Mucosa of rectum (tissue), 2 donors: ENCODE results near the gene SATB2.

Experiments used
- H3K27ac ChIP-seq, 2 donors: one replicate each; pipeline ENCODE4 v1.7.0; 2013; ENCODE audit warnings: inconsistent platforms in 2 of 2, low read depth in 2 of 2, low read length in 2 of 2
- H3K27me3 ChIP-seq, 2 donors: one replicate each; pipeline ENCODE4 v1.7.0; 2013; ENCODE audit warnings: low read length in 2 of 2; ENCODE audit not compliant: control insufficient read depth in 2 of 2, insufficient read depth in 2 of 2
- H3K36me3 ChIP-seq, 2 donors: one replicate each; pipeline ENCODE4 v1.7.0; 2013; ENCODE audit warnings: low read length in 2 of 2; ENCODE audit not compliant: control insufficient read depth in 2 of 2, insufficient read depth in 2 of 2
- H3K4me1 ChIP-seq, 2 donors: one replicate each; pipeline ENCODE4 v1.7.0; 2013; ENCODE audit warnings: low read length in 2 of 2, mild to moderate bottlenecking in 1 of 2; ENCODE audit not compliant: control insufficient read depth in 2 of 2, insufficient read depth in 2 of 2
- H3K4me3 ChIP-seq, 2 donors: one replicate each; pipeline ENCODE4 v1.7.0; 2013; ENCODE audit warnings: low read length in 2 of 2
- H3K9ac ChIP-seq, 2 donors: one replicate each; pipeline ENCODE4 v1.7.0; 2013; ENCODE audit warnings: low read length in 2 of 2, low read depth in 1 of 2, mild to moderate bottlenecking in 1 of 2
- H3K9me3 ChIP-seq, 2 donors: one replicate each; pipeline ENCODE4 v1.7.0; 2013; ENCODE audit warnings: low read length in 2 of 2; ENCODE audit not compliant: control insufficient read depth in 2 of 2
- donor health status: healthy.
- donor health status: Normal muscosa, but diverticular disease.

The SATB2 gene

DNA sequence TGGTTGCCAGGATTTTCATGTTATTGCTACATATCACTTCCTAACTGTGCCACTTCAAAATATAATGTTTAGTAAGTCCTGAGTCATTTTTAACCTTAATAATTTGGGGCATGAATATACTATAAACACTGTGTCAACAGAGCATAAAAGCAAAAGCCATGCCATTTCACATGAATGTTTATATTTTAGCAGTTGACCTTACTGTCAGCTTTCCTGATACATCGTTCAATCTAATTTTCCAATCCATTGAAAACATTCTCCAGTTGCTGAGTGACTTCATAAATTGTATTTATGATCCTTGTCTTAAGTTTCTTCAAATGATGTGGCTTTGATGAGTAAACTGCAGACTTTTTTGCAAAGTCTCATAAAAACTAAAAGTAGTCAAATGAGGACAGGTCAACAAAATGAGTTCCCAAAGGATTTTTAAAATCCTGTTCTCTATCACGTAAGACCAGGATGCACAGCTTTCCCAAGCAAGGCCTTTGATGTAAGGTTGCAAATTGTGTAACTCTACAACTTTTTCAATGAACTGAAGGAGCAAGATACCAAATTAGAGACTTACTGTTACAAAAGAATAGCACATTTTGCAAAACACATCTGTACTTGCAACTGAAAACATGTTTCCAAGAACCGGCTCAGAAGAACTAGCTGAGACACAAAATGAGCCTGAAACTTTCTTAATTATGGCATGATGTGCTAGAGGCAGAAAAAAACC lies 117.7 kb downstream of the SATB2 start:
- no peak overlapping the region for H3K4me3 ChIP-seq
- peaks cover 11 to 14% of the 10 kb centered on the region in 2 donors for H3K36me3 ChIP-seq
- no peak overlapping the region for H3K27ac ChIP-seq
- no peaks in the 10 kb centered on the region for H3K27me3 ChIP-seq
- H3K9ac ChIP-seq = no peak overlapping the region
- no peaks in the 10 kb centered on the region for H3K4me1 ChIP-seq
- H3K9me3 ChIP-seq = no peaks in the 10 kb centered on the region

- no peaks in the 10 kb centered on the region for H3K9me3 ChIP-seq
- H3K9ac ChIP-seq = no peak overlapping the region
- H3K4me1 ChIP-seq = no peaks in the 10 kb centered on the region
- H3K27me3 ChIP-seq = no peaks in the 10 kb centered on the region
- H3K27ac ChIP-seq = no peak overlapping the region
- no peak overlapping the region for H3K4me3 ChIP-seq
- peaks cover 5 to 9% of the 10 kb centered on the region in 2 donors for H3K36me3 ChIP-seq
Measured at GRCh38 chr2:199336546-199336945, 121.2 kb downstream of the SATB2 start.

GRCh38 chr2:199335502-199335901 lies 122.2 kb downstream of the SATB2 start:
- Histone ChIP-seq H3K4me3 (no peak overlapping the region), H3K27ac (no peak overlapping the region), H3K4me1 (no peaks in the 10 kb centered on the region), H3K9me3 (no peaks in the 10 kb centered on the region), H3K9ac (no peak overlapping the region), H3K27me3 (no peaks in the 10 kb centered on the region), H3K36me3 (peaks cover 3 to 6% of the 10 kb centered on the region in 2 donors)

DNA sequence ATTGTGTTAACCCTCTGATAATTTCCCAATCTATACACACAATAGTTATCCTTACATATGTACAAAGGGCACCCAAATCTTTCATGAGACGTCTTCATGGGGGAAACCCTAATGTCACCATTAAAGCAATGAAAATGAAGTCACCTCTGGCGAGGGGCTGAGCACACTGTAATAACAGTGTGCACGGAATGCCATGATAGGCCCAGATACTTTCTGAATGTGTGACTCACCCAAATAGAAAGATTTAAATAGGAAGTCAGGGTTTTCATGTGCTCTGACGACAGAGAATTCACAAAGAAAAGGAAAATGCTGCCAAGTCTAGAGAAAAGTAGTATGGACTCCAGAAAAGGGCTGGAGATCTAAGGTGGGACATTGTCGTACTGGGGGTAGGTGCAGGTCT lies 128.3 kb downstream of the SATB2 start:
- Histone ChIP-seq H3K27me3 (no peaks in the 10 kb centered on the region), H3K9ac (no peak overlapping the region), H3K36me3 (peaks cover 38 to 46% of the 10 kb centered on the region in 2 donors), H3K9me3 (no peaks in the 10 kb centered on the region), H3K4me1 (no peaks in the 10 kb centered on the region), H3K4me3 (no peak overlapping the region), H3K27ac (no peak overlapping the region)

GRCh38 chr2:199329031-199329430 lies 128.7 kb downstream of the SATB2 start:
- Histone ChIP-seq H3K27ac (no peak overlapping the region), H3K9me3 (no peaks in the 10 kb centered on the region), H3K9ac (no peak overlapping the region), H3K4me1 (no peaks in the 10 kb centered on the region), H3K27me3 (no peaks in the 10 kb centered on the region), H3K36me3 (peaks cover 42 to 51% of the 10 kb centered on the region in 2 donors), H3K4me3 (no peak overlapping the region)

GRCh38 chr2:199325881-199326280 lies 131.9 kb downstream of the SATB2 start:
- Histone ChIP-seq H3K9ac (no peak overlapping the region), H3K4me3 (no peak overlapping the region), H3K4me1 (no peaks in the 10 kb centered on the region), H3K27ac (no peak overlapping the region), H3K9me3 (no peaks in the 10 kb centered on the region), H3K27me3 (no peaks in the 10 kb centered on the region), H3K36me3 (peaks cover 60 to 65% of the 10 kb centered on the region in 2 donors)

- no peak overlapping the region for H3K9ac ChIP-seq
- peaks cover 0 to 2% of the 10 kb centered on the region in 2 donors for H3K4me1 ChIP-seq
- no peak overlapping the region for H3K27ac ChIP-seq
- H3K36me3 ChIP-seq = peaks cover 42 to 65% of the 10 kb centered on the region in 2 donors
- no peaks in the 10 kb centered on the region for H3K9me3 ChIP-seq
- no peaks in the 10 kb centered on the region for H3K27me3 ChIP-seq
- H3K4me3 ChIP-seq = no peak overlapping the region
Measured at GRCh38 chr2:199322151-199322550, 135.6 kb downstream of the SATB2 start.

DNA sequence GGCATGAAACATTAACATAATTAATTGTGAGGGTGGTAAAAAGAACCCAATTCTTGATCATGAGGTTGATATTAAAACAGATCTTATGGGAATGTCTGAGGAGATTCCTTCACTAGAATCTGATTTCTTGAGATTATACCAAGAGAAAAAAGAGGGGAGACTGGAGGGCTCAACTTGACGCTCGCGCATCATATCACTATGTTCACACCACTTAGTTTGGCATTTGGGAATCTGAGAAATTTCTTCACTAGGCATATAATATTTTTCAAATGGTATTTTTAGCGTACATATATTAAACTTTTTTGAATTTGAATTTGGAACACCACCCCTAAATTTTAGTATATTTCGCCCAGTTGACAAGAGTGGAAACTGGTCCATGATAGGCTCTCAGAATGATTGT lies 140.1 kb downstream of the SATB2 start:
- Histone ChIP-seq H3K4me1 (peaks cover 0 to 7% of the 10 kb centered on the region in 2 donors), H3K4me3 (no peak overlapping the region), H3K36me3 (peaks cover 38 to 39% of the 10 kb centered on the region in 2 donors), H3K9me3 (no peaks in the 10 kb centered on the region), H3K9ac (no peak overlapping the region), H3K27me3 (no peaks in the 10 kb centered on the region), H3K27ac (no peak overlapping the region)

DNA sequence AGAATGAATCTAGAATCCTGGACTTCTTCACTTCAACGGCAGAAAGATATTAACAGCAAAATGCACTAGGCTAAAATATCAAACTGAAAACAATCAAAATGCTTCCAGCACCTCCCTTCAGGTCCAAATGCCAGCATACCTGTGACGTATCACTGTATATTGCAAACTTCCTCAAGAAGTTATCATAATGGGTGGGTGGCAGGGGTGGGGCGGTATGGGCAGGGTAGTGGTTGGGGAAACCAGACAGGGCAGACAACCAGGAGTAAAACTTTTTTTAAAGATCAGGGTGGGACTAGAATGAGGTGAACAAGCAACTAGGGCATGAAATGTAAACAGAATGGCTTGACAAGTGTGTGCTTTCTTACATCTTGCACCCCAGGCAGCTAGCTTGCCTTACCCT lies 140.9 kb downstream of the SATB2 start:
- H3K27ac ChIP-seq = peak overlapping the region; percentile 24 to 56
- no peak overlapping the region for H3K9ac ChIP-seq
- H3K4me3 ChIP-seq = no peak overlapping the region
- H3K27me3 ChIP-seq = no peaks in the 10 kb centered on the region
- H3K4me1 ChIP-seq = peaks cover 0 to 7% of the 10 kb centered on the region in 2 donors
- H3K36me3 ChIP-seq = peaks cover 37 to 47% of the 10 kb centered on the region in 2 donors
- no peaks in the 10 kb centered on the region for H3K9me3 ChIP-seq

- Histone ChIP-seq H3K36me3 (peaks cover 35 to 52% of the 10 kb centered on the region in 2 donors), H3K9me3 (no peaks in the 10 kb centered on the region), H3K4me1 (peaks cover 0 to 7% of the 10 kb centered on the region in 2 donors), H3K4me3 (no peak overlapping the region), H3K9ac (no peak overlapping the region), H3K27me3 (no peaks in the 10 kb centered on the region), H3K27ac (no peak overlapping the region)
Measured at GRCh38 chr2:199315299-199316179, 142.2 kb downstream of the SATB2 start.
